Rectal smooth muscle tissue (tissue), 1 donor: Measurements from ENCODE around the gene PAN3.

Experiments used
- H3K27ac ChIP-seq: one replicate; pipeline ENCODE4 v1.7.0; 2013; ENCODE audit warnings: low read depth, low read length, inconsistent platforms
- H3K27me3 ChIP-seq: one replicate; pipeline ENCODE4 v1.7.0; 2013; ENCODE audit warnings: low read length; ENCODE audit not compliant: control insufficient read depth, insufficient read depth
- H3K36me3 ChIP-seq: one replicate; pipeline ENCODE4 v1.7.0; 2013; ENCODE audit warnings: low read length; ENCODE audit not compliant: control insufficient read depth, insufficient read depth
- H3K4me1 ChIP-seq: one replicate; pipeline ENCODE4 v1.7.0; 2013; ENCODE audit warnings: low read length; ENCODE audit not compliant: control insufficient read depth, insufficient read depth
- H3K4me3 ChIP-seq: one replicate; pipeline ENCODE4 v1.7.0; 2013; ENCODE audit warnings: low read length
- H3K9ac ChIP-seq: one replicate; pipeline ENCODE4 v1.7.0; 2013; ENCODE audit warnings: low read length

The PAN3 gene

GRCh38 chr13:28145049-28145448, 6.7 kb downstream of the PAN3 start:
- Histone ChIP-seq H3K27me3 (no peaks in the 10 kb centered on the region), H3K4me3 (no peak overlapping the region), H3K27ac (no peak overlapping the region), H3K36me3 (no peaks in the 10 kb centered on the region), H3K4me1 (peaks cover 3% of the 10 kb centered on the region), H3K9ac (no peak overlapping the region)

- H3K27ac ChIP-seq = no peak overlapping the region
- H3K4me3 ChIP-seq = no peak overlapping the region
- H3K4me1 ChIP-seq = no peaks in the 10 kb centered on the region
- no peak overlapping the region for H3K9ac ChIP-seq
- no peaks in the 10 kb centered on the region for H3K27me3 ChIP-seq
- H3K36me3 ChIP-seq = no peaks in the 10 kb centered on the region
Measured at GRCh38 chr13:28147495-28147894, 9.2 kb downstream of the PAN3 start.

- Histone ChIP-seq H3K4me3 (no peak overlapping the region), H3K4me1 (peaks cover 6% of the 10 kb centered on the region), H3K36me3 (no peaks in the 10 kb centered on the region)
Measured at GRCh38 chr13:28159057-28159456, 20.7 kb downstream of the PAN3 start.

GRCh38 chr13:28161370-28161769, 23.0 kb downstream of the PAN3 start:
- no peaks in the 10 kb centered on the region for H3K27me3 ChIP-seq
- H3K27ac ChIP-seq = no peak overlapping the region
- no peak overlapping the region for H3K4me3 ChIP-seq
- H3K36me3 ChIP-seq = no peaks in the 10 kb centered on the region
- H3K4me1 ChIP-seq = peaks cover 6% of the 10 kb centered on the region
- H3K9ac ChIP-seq = no peak overlapping the region

More at GRCh38 chr13:28159057-28159456, 20.7 kb downstream of the PAN3 start:
- Histone ChIP-seq H3K9ac (no peak overlapping the region), H3K27ac (no peak overlapping the region), H3K27me3 (no peaks in the 10 kb centered on the region)

- no peak overlapping the region for H3K27ac ChIP-seq
- H3K27me3 ChIP-seq = no peaks in the 10 kb centered on the region
- H3K9ac ChIP-seq = no peak overlapping the region
- no peaks in the 10 kb centered on the region for H3K36me3 ChIP-seq
- H3K4me3 ChIP-seq = no peak overlapping the region
- H3K4me1 ChIP-seq = peaks cover 6% of the 10 kb centered on the region
Measured at GRCh38 chr13:28163587-28163986, 25.2 kb downstream of the PAN3 start.

- H3K27me3 ChIP-seq = no peaks in the 10 kb centered on the region
- H3K4me1 ChIP-seq = peaks cover 4% of the 10 kb centered on the region
- no peak overlapping the region for H3K4me3 ChIP-seq
- no peak overlapping the region for H3K27ac ChIP-seq
- no peak overlapping the region for H3K9ac ChIP-seq
- H3K36me3 ChIP-seq = no peaks in the 10 kb centered on the region
Measured at GRCh38 chr13:28166257-28166656, 27.9 kb downstream of the PAN3 start.

GRCh38 chr13:28171266-28171665, 32.9 kb downstream of the PAN3 start:
- H3K4me1 ChIP-seq = no peaks in the 10 kb centered on the region
- no peaks in the 10 kb centered on the region for H3K27me3 ChIP-seq
- H3K4me3 ChIP-seq = no peak overlapping the region
- no peaks in the 10 kb centered on the region for H3K36me3 ChIP-seq
- H3K27ac ChIP-seq = no peak overlapping the region
- no peak overlapping the region for H3K9ac ChIP-seq

- Histone ChIP-seq H3K4me1 (no peaks in the 10 kb centered on the region), H3K4me3 (no peak overlapping the region), H3K9ac (no peak overlapping the region), H3K27me3 (no peaks in the 10 kb centered on the region), H3K36me3 (no peaks in the 10 kb centered on the region), H3K27ac (no peak overlapping the region)
Measured at GRCh38 chr13:28172947-28173346, 34.6 kb downstream of the PAN3 start.

GRCh38 chr13:28173793-28174192, 35.4 kb downstream of the PAN3 start:
- Histone ChIP-seq H3K4me3 (no peak overlapping the region), H3K4me1 (no peaks in the 10 kb centered on the region), H3K27ac (no peak overlapping the region), H3K9ac (no peak overlapping the region), H3K27me3 (no peaks in the 10 kb centered on the region), H3K36me3 (no peaks in the 10 kb centered on the region)

- Histone ChIP-seq H3K27ac (no peak overlapping the region), H3K27me3 (no peaks in the 10 kb centered on the region), H3K4me3 (no peak overlapping the region), H3K36me3 (no peaks in the 10 kb centered on the region), H3K4me1 (no peaks in the 10 kb centered on the region), H3K9ac (no peak overlapping the region)
Measured at GRCh38 chr13:28177327-28177726, 39.0 kb downstream of the PAN3 start.

GRCh38 chr13:28177877-28178276, 39.5 kb downstream of the PAN3 start:
- no peak overlapping the region for H3K27ac ChIP-seq
- H3K9ac ChIP-seq = no peak overlapping the region
- no peaks in the 10 kb centered on the region for H3K4me1 ChIP-seq
- no peak overlapping the region for H3K4me3 ChIP-seq
- no peaks in the 10 kb centered on the region for H3K27me3 ChIP-seq
- H3K36me3 ChIP-seq = no peaks in the 10 kb centered on the region

- H3K9ac ChIP-seq = no peak overlapping the region
- H3K4me1 ChIP-seq = no peaks in the 10 kb centered on the region
- no peaks in the 10 kb centered on the region for H3K27me3 ChIP-seq
- H3K27ac ChIP-seq = no peak overlapping the region
- H3K4me3 ChIP-seq = no peak overlapping the region
- H3K36me3 ChIP-seq = no peaks in the 10 kb centered on the region
Measured at GRCh38 chr13:28179974-28180373, 41.6 kb downstream of the PAN3 start.

- Histone ChIP-seq H3K4me1 (no peaks in the 10 kb centered on the region), H3K36me3 (no peaks in the 10 kb centered on the region), H3K4me3 (no peak overlapping the region), H3K27ac (no peak overlapping the region), H3K27me3 (no peaks in the 10 kb centered on the region), H3K9ac (no peak overlapping the region)
Measured at GRCh38 chr13:28181413-28181812, 43.1 kb downstream of the PAN3 start.
